Endothelial cell of umbilical vein (primary cell): ENCODE measurements around the gene ZNF2. TPM values are rescaled to one million over a fixed set of nuclear protein-coding genes. Genes with fewer than 3 reads are reported as not detected.

Experiments
- BruUV-seq: library from RNA; stranded (reverse); fragments of 400-500 nt; replicated peaks from 2 replicates; lab custom pipeline; 2021; lab: Mats Ljungman, UMichigan
- CTCF ChIA-PET: fragments of 300-600, 350-600 bp; sonication (Branson Sonifier 250); formaldehyde crosslinking; loops from one replicate; lab custom pipeline; 2021; ENCODE audit warnings: antibody characterized with exemption, inconsistent platforms; lab: Charles Lee
- POLR2A ChIA-PET: fragments of 300-600, 350-600 bp; sonication (Branson Sonifier 250); formaldehyde crosslinking; loops from one replicate; lab custom pipeline; 2021; ENCODE audit warnings: antibody characterized with exemption, inconsistent platforms; lab: Charles Lee
- DNase-seq: peaks from one replicate; pipeline ENCODE4 v3.0.0-alpha.2; 2011; ENCODE audit warnings: low read depth, low spot score
- FAIRE-seq: peaks from 2 replicates; lab custom pipeline; 2011; peaks lifted over from hg19 to GRCh38; lab: Jason Lieb, UNC
- H2AFZ ChIP-seq: 2 replicates; pipeline ENCODE4 v1.6.0; 2012; ENCODE audit warnings: low read depth, low read length, control low read depth, inconsistent platforms
- H3K27ac ChIP-seq: 2 replicates; pipeline ENCODE4 v1.5.1; 2011; ENCODE audit warnings: low read depth, mild to moderate bottlenecking, control low read depth, low read length, moderate library complexity; ENCODE audit not compliant: insufficient read depth
- H3K27me3 ChIP-seq, 2 experiments: 2 replicates each; pipeline versions ENCODE4 v1.6.0 to v1.6.1; 2011; ENCODE audit warnings: low read length in 2 of 2, mixed read lengths in 1 of 2; ENCODE audit not compliant: control insufficient read depth in 2 of 2, insufficient read depth in 2 of 2
- H3K36me3 ChIP-seq, 2 experiments: 2 replicates in 1 of 2; 3 replicates in 1 of 2; pipeline ENCODE4 v1.5.1; 2011; ENCODE audit warnings: low read length in 2 of 2, mild to moderate bottlenecking in 1 of 2, moderate library complexity in 1 of 2; ENCODE audit not compliant: control insufficient read depth in 2 of 2, insufficient read depth in 2 of 2; ENCODE audit errors: extremely low read depth in 1 of 2
- H3K4me1 ChIP-seq: 3 replicates; pipeline ENCODE4 v1.5.1; 2011; ENCODE audit warnings: mild to moderate bottlenecking, low read length; ENCODE audit not compliant: control insufficient read depth, insufficient read depth; ENCODE audit errors: extremely low read depth
- H3K4me2 ChIP-seq: 2 replicates; pipeline ENCODE4 v1.6.1; 2011; ENCODE audit warnings: low read length, control low read depth, mixed read lengths; ENCODE audit not compliant: insufficient read depth
- H3K4me3 ChIP-seq, 3 experiments: fragments of 200-600 bp in 1 of 3; sonication (generic), shearing (Covaris generic) in 1 of 3; replicated peaks in 1 of 3; 2 replicates each; pipeline ENCODE4 v1.5.1; 2011 to 2016; ENCODE audit warnings: control low read depth in 3 of 3, low read length in 3 of 3, mild to moderate bottlenecking in 2 of 3, inconsistent platforms in 1 of 3, low read depth in 1 of 3, moderate library complexity in 1 of 3; ENCODE audit not compliant: insufficient read depth in 1 of 3
- H3K79me2 ChIP-seq: 2 replicates; pipeline ENCODE4 v1.6.0; 2012; ENCODE audit warnings: low read length, inconsistent platforms; ENCODE audit not compliant: control insufficient read depth, insufficient read depth
- H3K9ac ChIP-seq: replicated peaks from 2 replicates; pipeline ENCODE3; 2011; ENCODE audit warnings: low read length, control low read depth; ENCODE audit not compliant: insufficient read depth; ENCODE audit errors: extremely low read depth
- H3K9me1 ChIP-seq: replicated peaks from 3 replicates; pipeline ENCODE4 v1.6.0; 2011; ENCODE audit warnings: mild to moderate bottlenecking, low read length; ENCODE audit not compliant: control insufficient read depth, insufficient read depth; ENCODE audit errors: extremely low read depth
- H3K9me3 ChIP-seq: replicated peaks from 2 replicates; pipeline ENCODE4 v1.5.1; 2012; ENCODE audit warnings: low read length, inconsistent platforms; ENCODE audit not compliant: control insufficient read depth, insufficient read depth
- H4K20me1 ChIP-seq: replicated peaks from 2 replicates; pipeline ENCODE3; 2011; ENCODE audit warnings: mild to moderate bottlenecking, low read length; ENCODE audit not compliant: control insufficient read depth, insufficient read depth; ENCODE audit errors: extremely low read depth
- CTCF ChIP-seq, 2 donors: IDR thresholded peaks; 1 replicate in 1 of 2; 2 replicates in 1 of 2; pipeline ENCODE4 v1.5.1; 2011; ENCODE audit warnings: low read length in 2 of 2, mild to moderate bottlenecking in 2 of 2, moderate library complexity in 2 of 2, control low read depth in 1 of 2, inconsistent platforms in 1 of 2, low read depth in 1 of 2; ENCODE audit not compliant: insufficient read depth in 1 of 2; ENCODE audit errors: extremely low read depth in 1 of 2
- EZH2 ChIP-seq: IDR thresholded peaks from 2 replicates; pipeline ENCODE4 v1.6.1; 2012; ENCODE audit warnings: borderline replicate concordance, low read depth, mild to moderate bottlenecking, moderate library complexity, low read length, inconsistent platforms; ENCODE audit not compliant: severe bottlenecking
- FOS ChIP-seq: IDR thresholded peaks from 2 replicates; pipeline ENCODE4 v1.6.1; 2011; ENCODE audit warnings: mild to moderate bottlenecking, low read length, moderate library complexity, borderline replicate concordance; ENCODE audit not compliant: insufficient read depth
- GATA2 ChIP-seq: IDR thresholded peaks from 2 replicates; pipeline ENCODE4 v1.7.0; 2011; ENCODE audit warnings: low read depth, mild to moderate bottlenecking, moderate library complexity, mixed read lengths, low read length; ENCODE audit not compliant: insufficient read length, insufficient read depth
- JUN ChIP-seq: IDR thresholded peaks from 2 replicates; pipeline ENCODE4 v1.6.1; 2011; ENCODE audit warnings: borderline replicate concordance, low read depth; ENCODE audit not compliant: insufficient read length, insufficient read depth
- MAX ChIP-seq: IDR thresholded peaks from 2 replicates; pipeline ENCODE4 v1.6.1; 2011; ENCODE audit not compliant: insufficient read depth, insufficient read length
- MYC ChIP-seq: IDR thresholded peaks from one replicate; pipeline ENCODE4 v1.6.1; 2011; ENCODE audit warnings: mild to moderate bottlenecking, low read depth, low read length
- POLR2A ChIP-seq: IDR thresholded peaks from 2 replicates; pipeline ENCODE4 v1.6.1; 2012; ENCODE audit warnings: low read depth, mild to moderate bottlenecking, control low read depth, low read length
- POLR2AphosphoS5 ChIP-seq: IDR thresholded peaks from 2 replicates; pipeline ENCODE4 v1.6.1; 2012; ENCODE audit warnings: low read depth, mild to moderate bottlenecking, control low read depth, low read length, moderate library complexity; ENCODE audit not compliant: insufficient read depth
- dilution Hi-C: fragments of 300-500 bp; cut with MboI; formaldehyde crosslinking; loops from one replicate; pipeline ENCODE4 v1.15.0; 2019; ENCODE audit warnings: low sequenced_read_pairs; ENCODE audit not compliant: extremely low pct_ligation_motif_present
- intact Hi-C: fragments of 100-400 bp; cut with micrococcal nuclease; formaldehyde crosslinking; loops from one replicate; pipeline ENCODE4 v1.10.0; 2022
- polyA plus RNA-seq, 4 experiments: library from polyadenylated mRNA; depleted of rRNA in 3 of 4; stranded (reverse) in 3 of 4; unstranded in 1 of 4; fragments of >200 nt; gene quantifications; 2 replicates each; pipeline versions ENCODE4 v1.2.1 to v1.2.3, GENCODE V29; 2011 to 2012; ENCODE audit warnings: missing spikeins in 1 of 4
- total RNA-seq: library from RNA; stranded (reverse); gene quantifications from 2 replicates; pipeline ENCODE4 v1.2.3, GENCODE V29; 2021

The ZNF2 gene
- total and polyA plus RNA-seq, 2 donors (not counting 3 experiments of a cell fraction or from before 2014, with no cell fraction given), result 2.2 to 4.2 TPM

GRCh38 chr2:95215018-95215612 lies 49.5 kb downstream of the ZNF2 start:
- Histone ChIP-seq H3K36me3 (peaks cover 2 to 12% of the 10 kb centered on the region in 2 experiments), H3K4me2 (no peak overlapping the region), H3K79me2 (no peaks in the 10 kb centered on the region), H3K27ac (no peak overlapping the region), H3K9me1 (no peaks in the 10 kb centered on the region), H3K9me3 (peaks cover 16% of the 10 kb centered on the region), H3K4me1 (no peaks in the 10 kb centered on the region), H2AFZ (no peak overlapping the region), H3K4me3 (no peak overlapping the region), H4K20me1 (no peaks in the 10 kb centered on the region), H3K9ac (no peak overlapping the region), H3K27me3 (no peaks in the 10 kb centered on the region)
- CTCF ChIA-PET, result no interaction called here
- POLR2A ChIA-PET, result no interaction called here
- TF ChIP-seq MAX (no peak), GATA2 (no peak), POLR2A (no peak), JUN (no peak), EZH2 (no peak), POLR2AphosphoS5 (no peak), CTCF (IDR thresholded peaks at IDR 0.05; ENCODE audit: extremely low read depth in 1 of 2, insufficient read depth in 1 of 2, low read depth in 1 of 2, low read length in 2 of 2) (no peak), FOS (no peak), MYC (no peak)
- FAIRE-seq, result no peak
- BruUV-seq, result no TSS peak
- dilution Hi-C loops, result no loop called here
- no peak for DNase-seq
- intact Hi-C loops, result no loop called here
